CD4-positive, alpha-beta T cell treated with Interferon gamma for 1 hour (primary cell): Measurements from ENCODE around the gene BMPR1B.
"Not testable (repeated sequence)": the region's sequence is repeated elsewhere in the genome, so short reads cannot be mapped to it uniquely, and the experiment has no call there.

Experiments used
- DNase-seq: peaks from one replicate; pipeline ENCODE4 v3.0.0-alpha.2; 2020

BMPR1B gene

GRCh38 chr4:94763500-94763899 is 5.7 kb downstream of the BMPR1B start:
- DNase-seq, result no peak

GRCh38 chr4:94764069-94764468 is 6.3 kb downstream of the BMPR1B start:
- DNase-seq, result no peak

- no peak for DNase-seq
Measured at GRCh38 chr4:94765174-94765573, 7.4 kb downstream of the BMPR1B start.

GRCh38 chr4:94765648-94766047 is 7.9 kb downstream of the BMPR1B start:
- DNase-seq, result no peak

- DNase-seq, result no peak
Measured at GRCh38 chr4:94766856-94767255, 9.1 kb downstream of the BMPR1B start.

- no peak for DNase-seq
Measured at GRCh38 chr4:94767446-94767845, 9.7 kb downstream of the BMPR1B start.

GRCh38 chr4:94782707-94783106 is 25.0 kb downstream of the BMPR1B start:
- no peak for DNase-seq

- DNase-seq, result no peak
Measured at GRCh38 chr4:94791701-94792100, 33.9 kb downstream of the BMPR1B start.

- no peak for DNase-seq
Measured at GRCh38 chr4:94798808-94799207, 41.1 kb downstream of the BMPR1B start.

- no peak for DNase-seq
Measured at GRCh38 chr4:94801016-94801415, 43.3 kb downstream of the BMPR1B start.

GRCh38 chr4:94802091-94802490 is 44.3 kb downstream of the BMPR1B start:
- DNase-seq, result no peak

- DNase-seq, result no peak
Measured at GRCh38 chr4:94803181-94803580, 45.4 kb downstream of the BMPR1B start.

GRCh38 chr4:94804650-94805049 is 46.9 kb downstream of the BMPR1B start:
- no peak for DNase-seq

- DNase-seq, result no peak
Measured at GRCh38 chr4:94806376-94806775, 48.6 kb downstream of the BMPR1B start.

GRCh38 chr4:94811643-94812042 is 53.9 kb downstream of the BMPR1B start:
- DNase-seq, result no peak

- DNase-seq, result no peak
Measured at GRCh38 chr4:94813221-94813620, 55.5 kb downstream of the BMPR1B start.

- DNase-seq, result no peak
Measured at GRCh38 chr4:94814237-94814636, 56.5 kb downstream of the BMPR1B start.

- no peak for DNase-seq
Measured at GRCh38 chr4:94819371-94820168, 61.8 kb downstream of the BMPR1B start.

GRCh38 chr4:94826206-94826605 is 68.5 kb downstream of the BMPR1B start:
- DNase-seq, result no peak

- no peak for DNase-seq
Measured at GRCh38 chr4:94827481-94828110, 69.8 kb downstream of the BMPR1B start.

- no peak for DNase-seq
Measured at GRCh38 chr4:94828882-94829281, 71.1 kb downstream of the BMPR1B start.

- DNase-seq, result no peak
Measured at GRCh38 chr4:94831607-94832006, 73.9 kb downstream of the BMPR1B start.

- DNase-seq, result not testable (repeated sequence)
Measured at GRCh38 chr4:94832329-94832728, 74.6 kb downstream of the BMPR1B start.

- no peak for DNase-seq
Measured at GRCh38 chr4:94833394-94833793, 75.6 kb downstream of the BMPR1B start.

GRCh38 chr4:94834501-94834900 is 76.7 kb downstream of the BMPR1B start:
- DNase-seq, result no peak
